Ishikawa (cell line): ENCODE data around the gene HNRNPDL.

ENCODE experiments used
- CEBPB ChIP-seq: IDR thresholded peaks from 2 replicates; pipeline ENCODE4 v1.6.1; 2012
- CREB1 ChIP-seq: IDR thresholded peaks from 2 replicates; pipeline ENCODE4 v1.6.1; 2012; ENCODE audit warnings: low read depth
- RAD21 ChIP-seq: IDR thresholded peaks from 2 replicates; pipeline ENCODE4 v1.6.1; 2012; ENCODE audit warnings: low read depth
- TEAD4 ChIP-seq: IDR thresholded peaks from 2 replicates; pipeline ENCODE4 v1.6.1; 2012
- ZBTB7A ChIP-seq: IDR thresholded peaks from 2 replicates; pipeline ENCODE4 v1.6.1; 2012; ENCODE audit warnings: low read depth

DNA sequence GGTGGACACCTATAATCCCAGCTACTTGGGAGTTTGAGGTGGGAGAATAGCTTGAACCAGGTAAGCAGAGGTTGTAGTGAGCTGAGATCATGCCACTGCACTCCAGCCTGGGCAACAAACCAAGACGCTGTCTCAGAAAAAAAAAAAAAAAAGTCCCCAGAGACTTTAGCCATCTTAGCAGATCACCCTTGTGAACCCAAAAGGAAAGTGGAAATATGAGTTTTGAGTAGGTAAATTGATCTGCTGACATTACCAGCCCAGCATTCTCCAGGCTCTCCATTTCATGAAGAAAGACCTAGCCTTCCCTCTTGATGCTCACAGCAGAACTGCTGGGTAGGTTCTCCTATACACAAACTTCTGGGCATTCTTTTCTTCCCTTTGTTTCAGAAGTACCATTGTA, 32.0 kb downstream of the HNRNPDL start:
- TF ChIP-seq CEBPB, result no peak
- no peak for TF ChIP-seq CREB1
- TF ChIP-seq ZBTB7A, result no peak
- no peak for TF ChIP-seq RAD21
- TF ChIP-seq TEAD4, result no peak
